GM21390 (cell line): Measurements from ENCODE around the gene DLGAP1.

Source experiments
- ATAC-seq: cut with Tn5 transposase; IDR thresholded peaks from one replicate; pipeline ENCODE4 v1.9.1; 2021; ENCODE audit not compliant: unreplicated experiment

The DLGAP1 gene

DNA sequence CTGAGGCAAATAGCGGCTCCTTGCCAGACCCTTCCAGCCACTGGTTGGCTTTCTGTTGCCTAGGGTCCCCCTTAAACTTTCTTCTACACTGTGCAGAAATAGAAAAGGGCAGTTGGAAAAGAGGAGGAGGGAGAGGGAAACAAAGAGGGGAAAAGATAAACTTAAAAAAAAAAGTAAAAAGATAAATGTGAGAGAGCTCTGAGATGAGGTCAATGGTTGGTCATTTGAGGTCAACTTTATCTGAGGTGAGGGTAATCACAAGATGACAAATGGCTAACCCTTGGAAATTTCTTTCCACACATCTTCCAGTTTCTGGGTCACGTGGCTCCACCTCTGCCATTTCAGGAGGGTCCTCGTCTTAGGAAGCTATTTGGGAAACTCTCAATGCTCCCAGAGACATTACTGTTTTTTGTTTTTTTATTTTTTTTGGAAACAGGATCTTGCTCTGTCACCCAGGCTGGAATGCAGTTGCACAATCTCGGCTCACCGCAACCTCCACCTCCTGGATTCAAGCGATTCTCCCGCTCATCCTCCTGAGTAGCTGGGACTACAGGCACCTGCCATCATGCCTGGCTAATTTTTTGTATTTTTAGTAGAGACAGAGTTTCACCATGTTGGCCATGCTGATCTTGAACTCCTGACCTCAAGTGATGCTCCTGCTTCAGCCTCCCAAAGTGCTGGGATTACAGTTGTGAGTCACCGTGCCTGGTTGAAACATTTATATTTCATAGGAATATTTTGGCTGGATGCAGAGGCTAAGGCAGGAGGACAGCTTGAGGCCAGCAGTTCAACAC, 805.3 kb downstream of the DLGAP1 start:
- ATAC-seq: no peak

DNA sequence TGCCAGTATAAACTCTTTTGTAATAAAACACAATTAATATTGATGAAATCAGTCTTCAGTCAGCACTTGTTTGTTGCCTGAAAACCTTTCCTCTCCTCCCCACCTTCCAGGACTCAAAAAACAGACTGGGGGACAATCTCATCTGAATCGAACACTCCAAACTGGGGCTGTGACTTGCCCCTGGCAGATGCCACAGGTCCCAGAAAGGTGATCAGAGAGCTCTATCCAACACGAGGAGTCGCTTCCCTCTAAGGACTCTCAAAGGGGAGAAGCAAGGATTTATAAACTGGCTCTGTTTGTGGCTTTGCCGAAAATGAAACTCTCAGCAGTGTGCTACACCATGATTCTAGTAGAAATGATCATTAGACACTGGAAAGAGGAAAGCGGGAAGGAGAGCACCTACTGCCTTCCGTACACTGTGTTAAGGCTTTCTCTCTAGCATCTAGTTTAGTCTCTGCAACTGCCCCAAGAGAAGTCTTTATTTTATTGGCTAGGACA, 805.9 kb downstream of the DLGAP1 start:
- no peak for ATAC-seq

DNA sequence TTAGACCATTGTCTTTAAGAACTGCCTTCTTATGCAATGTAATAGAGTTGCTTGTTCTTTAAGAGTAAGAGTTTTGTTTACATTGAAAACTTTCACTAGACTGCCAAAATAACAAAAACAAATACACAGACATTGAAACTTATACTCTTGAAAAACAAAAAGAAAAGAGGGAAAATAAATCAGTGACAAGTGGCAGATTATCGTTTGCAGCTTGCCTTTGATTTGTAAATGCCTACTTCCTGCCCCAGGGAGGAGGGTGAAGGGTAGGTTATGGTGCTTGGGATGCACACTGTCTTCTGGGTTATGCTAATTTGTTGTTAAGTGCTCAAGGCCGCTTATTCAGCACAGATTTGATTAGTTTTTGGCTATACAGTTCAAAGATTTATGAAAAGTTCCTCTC, 806.5 kb downstream of the DLGAP1 start:
- ATAC-seq: no peak

DNA sequence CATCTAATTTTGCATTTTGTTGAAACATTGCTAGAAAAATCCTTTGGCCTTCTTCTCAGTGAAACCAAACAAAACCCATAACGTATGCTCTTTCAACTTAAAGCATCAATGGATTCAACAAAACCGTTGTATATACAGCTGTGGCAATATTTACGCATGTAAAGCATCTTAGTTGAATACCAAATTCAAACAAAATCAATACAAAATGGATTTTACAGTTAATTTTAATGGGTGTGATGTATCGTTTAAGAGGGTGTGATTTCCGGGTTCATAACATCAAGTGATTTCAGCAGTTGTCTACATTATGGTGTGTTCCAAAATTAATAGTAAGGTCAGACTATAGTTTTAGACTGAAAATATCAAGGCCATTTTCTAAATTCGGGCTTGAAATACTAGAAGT, 806.9 kb downstream of the DLGAP1 start:
- ATAC-seq: no peak

DNA sequence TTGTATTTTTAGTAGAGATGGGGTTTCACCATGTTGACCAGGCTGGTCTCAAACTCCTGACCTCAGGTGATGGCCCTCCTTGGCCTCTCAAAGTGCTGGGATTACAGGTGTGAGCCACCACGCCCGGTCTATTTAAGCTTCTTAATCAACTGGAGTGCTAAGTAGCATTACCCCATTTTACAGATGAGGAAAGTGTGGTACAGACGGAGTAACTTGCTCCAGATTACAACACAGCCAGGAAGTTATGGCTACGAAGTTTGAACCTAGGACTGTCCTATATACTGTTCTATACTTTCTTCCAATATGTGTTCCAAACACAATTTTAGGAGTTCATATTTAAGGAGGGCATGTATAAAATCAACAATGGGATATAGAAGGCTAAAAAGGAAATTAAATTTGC, 807.5 kb downstream of the DLGAP1 start:
- ATAC-seq: no peak

DNA sequence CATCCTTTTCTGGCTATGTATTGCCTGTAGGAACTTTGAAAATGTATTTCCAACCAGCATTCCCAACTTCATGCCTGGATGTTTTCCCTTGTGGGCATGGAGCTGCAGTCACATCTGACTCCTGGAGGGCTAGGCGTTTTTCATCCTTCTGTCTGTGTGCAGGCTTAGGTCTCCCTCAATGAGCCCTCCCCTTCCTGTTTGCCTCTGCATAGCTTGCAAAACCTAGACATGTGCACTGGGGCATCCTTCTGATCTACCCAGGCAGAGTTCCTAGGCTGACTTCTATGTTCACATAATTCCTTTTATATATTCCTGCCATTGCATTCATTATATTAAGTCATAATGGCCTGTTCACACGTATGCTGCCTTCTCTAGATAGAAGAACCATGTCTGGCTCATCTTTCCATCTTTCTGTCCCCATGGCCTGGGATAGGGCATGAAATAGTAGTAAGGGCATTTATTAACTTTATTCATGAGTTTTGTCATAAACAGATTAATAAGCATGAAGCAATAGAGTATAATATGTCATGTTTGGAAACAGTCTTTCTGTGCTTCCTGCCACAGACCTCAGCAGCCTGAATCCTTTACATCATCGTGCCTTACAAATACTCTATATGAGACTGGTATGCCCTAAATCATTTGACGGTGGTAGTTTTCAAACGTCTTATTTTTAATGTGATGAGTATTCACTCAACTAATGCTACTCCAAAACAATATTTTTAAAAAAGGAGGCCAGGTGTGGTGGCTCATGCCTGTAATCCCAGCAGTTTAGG, 809.5 kb downstream of the DLGAP1 start:
- ATAC-seq: no peak

DNA sequence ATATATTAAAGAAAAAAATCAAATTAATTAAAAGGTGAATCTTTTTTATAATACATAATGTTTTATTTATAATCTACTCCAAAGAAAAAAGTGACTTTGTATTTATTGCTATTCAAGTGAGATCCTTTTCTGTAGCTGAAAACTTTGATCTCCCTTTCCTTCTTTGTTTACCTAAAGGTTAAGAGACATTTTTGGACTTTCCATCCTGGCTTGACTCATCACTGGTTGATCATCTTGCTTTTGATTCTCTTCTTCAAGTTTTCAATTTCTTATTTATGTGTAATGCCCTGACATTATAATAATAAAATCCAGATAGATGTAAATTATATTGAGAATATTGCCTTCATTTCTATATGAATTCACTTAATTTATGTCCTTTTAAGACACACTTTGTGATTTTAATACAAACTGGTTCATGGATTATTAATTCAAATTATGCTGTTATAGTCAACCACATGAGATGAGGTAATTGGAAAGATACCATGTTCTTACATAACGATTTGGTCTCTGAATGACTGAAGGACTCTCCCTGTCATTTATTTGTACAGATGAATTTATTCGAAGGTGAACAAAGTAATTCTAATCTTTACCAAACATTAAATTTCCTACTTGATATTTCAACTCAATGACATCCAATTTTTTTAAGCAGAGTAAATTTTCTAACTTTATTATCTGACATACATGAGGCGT, 820.7 kb downstream of the DLGAP1 start:
- ATAC-seq: no peak

DNA sequence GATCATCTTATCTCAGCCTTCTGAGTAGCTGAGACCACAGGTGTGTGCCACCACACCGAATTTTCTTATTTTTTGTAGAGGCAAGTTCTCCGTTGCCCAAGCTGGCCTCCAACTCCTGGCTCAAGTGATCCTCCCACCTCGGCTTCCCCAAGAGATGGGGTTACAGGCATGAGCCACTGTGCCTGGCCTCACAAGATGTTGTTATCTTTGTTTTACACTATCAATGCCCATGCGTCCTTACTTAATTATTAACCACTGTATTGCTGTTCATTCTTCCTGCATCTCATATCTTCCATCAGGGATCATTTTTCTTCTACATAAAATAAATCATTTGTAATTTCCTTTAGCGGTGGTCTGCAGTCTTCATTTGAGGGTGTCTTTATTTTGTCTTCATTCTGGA, 823.2 kb downstream of the DLGAP1 start:
- no peak for ATAC-seq

DNA sequence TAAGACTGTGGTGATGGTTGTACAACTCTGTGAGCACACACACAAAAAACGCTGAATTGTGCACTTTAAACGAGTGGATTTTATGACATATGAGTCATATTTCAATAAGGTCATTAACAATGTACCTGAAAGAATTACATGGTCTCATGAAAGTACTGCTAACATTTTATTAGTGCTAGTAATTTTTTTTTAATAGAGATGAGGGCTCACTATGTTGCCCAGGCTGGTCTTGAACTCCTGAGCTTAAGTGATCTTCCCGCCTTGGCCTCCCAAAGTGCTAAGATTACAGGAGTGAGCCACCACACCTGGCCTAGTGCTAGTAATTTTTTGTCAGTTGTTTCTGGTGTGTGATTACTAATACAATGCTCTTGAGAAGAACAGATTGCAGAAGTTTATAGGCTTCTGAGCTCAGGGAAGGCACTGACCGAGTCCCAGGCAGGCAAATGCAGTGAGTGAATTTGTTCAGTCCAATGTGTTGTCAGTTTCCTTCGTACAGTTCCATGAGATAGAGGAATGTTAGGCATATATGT, 828.1 kb downstream of the DLGAP1 start:
- ATAC-seq: no peak

DNA sequence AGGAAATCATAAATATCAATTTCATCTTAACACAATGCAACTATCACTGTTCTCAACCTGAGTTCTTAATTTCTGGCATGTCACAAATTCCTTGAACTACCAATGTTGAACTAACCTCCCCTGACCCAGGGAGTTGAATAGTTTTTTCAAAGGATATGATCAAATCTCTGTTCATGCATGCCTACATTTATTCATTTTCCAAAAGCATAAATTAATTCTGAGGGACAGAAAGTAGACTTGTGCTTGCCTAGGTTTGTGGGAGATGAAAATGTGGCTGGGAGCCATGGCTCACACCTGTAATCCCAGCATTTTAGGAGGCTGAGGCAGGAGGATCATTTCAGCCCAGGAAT, 829.4 kb downstream of the DLGAP1 start:
- ATAC-seq: no peak

DNA sequence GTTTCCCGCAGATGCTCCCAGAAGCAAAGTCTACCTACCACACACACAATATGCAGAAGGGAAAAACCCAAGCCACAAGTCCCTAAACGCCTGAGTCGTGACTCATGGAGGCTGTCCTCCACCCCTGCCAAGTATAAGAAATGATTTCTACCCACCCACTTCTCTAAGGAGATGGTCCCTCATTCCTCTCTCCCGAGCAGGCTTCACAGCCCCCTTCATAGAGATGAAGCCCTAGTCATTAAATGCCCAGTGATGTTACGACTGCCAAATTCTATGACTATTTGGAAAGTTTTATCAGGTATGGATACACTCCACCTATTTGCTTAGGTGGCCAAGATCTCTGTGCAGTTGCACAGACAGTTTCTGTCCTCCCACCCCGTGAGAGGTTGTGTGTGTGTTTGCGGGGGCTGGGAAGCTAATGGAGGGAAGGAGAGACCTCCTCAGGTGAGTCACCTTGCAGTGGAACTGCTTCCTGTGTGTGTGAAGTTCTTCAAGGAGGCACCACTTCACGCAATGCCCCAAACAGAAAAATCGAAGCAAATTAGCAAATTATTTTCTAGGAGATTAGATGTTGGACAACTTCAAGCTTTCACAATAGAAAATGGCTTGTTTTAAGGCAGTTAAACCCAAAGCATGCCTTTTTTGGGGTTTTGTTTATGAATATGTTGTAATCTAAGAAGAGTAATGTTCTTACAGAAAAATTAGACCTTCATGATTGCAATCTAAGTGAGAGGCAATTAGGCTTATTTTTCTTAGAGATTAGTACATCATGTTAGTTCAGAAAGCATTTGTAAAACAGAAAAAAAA, 830.0 kb downstream of the DLGAP1 start:
- ATAC-seq: no peak

DNA sequence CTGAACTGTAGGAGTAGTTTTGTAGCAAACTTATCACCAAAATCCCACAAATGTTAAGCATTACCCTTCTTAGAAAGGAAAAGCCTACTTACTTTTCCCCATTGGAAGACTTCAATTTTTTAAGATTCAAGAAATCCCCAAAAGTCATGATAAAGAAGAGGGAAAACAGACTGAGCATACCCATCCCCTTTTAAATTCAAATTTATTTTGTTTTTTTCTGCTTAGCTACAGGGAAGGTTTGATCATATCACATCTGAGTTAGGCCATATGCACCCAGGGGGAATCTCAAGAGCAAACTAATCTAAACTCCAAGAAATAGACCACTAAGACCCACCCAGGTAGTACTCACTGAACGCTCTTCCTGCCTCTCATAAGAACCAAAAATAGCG, 830.6 kb downstream of the DLGAP1 start:
- ATAC-seq: no peak

DNA sequence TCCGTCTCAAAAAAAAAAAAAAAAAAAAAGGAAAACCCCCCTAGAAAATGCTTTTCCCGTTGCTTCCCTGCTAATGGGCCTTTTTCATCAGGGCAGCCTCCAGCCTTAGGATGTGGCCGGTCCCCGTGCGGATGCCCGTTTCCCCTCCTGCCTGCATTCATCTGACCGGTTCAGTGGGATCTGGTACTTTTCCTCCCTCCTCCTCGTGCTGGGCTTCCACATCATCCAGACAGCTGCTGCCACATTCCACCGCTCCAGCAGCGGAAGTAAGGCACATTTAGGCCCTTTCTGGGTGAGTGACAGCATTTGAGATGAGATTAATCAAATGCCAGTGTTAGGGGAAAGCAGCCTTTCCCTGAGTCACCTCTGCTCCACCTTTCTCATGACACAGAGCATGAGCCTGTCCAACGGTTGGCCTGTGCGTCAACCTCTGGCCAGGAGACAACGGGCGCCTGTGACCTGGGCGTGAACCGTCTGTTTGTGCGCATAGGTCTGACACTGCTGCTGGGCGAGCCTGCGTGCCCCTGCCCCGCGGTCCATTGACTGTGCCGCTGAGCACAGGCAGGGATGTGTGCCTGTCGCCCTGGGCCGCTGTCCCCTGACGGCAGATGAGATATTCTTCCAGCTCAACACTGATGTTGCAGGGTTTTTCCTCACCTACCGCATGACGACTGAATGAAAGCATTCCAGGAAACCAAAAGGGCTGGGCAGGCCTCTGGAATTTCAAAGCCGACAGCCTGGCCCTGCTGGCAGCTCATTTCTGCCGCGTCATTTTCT, 831.1 kb downstream of the DLGAP1 start:
- ATAC-seq: no peak

DNA sequence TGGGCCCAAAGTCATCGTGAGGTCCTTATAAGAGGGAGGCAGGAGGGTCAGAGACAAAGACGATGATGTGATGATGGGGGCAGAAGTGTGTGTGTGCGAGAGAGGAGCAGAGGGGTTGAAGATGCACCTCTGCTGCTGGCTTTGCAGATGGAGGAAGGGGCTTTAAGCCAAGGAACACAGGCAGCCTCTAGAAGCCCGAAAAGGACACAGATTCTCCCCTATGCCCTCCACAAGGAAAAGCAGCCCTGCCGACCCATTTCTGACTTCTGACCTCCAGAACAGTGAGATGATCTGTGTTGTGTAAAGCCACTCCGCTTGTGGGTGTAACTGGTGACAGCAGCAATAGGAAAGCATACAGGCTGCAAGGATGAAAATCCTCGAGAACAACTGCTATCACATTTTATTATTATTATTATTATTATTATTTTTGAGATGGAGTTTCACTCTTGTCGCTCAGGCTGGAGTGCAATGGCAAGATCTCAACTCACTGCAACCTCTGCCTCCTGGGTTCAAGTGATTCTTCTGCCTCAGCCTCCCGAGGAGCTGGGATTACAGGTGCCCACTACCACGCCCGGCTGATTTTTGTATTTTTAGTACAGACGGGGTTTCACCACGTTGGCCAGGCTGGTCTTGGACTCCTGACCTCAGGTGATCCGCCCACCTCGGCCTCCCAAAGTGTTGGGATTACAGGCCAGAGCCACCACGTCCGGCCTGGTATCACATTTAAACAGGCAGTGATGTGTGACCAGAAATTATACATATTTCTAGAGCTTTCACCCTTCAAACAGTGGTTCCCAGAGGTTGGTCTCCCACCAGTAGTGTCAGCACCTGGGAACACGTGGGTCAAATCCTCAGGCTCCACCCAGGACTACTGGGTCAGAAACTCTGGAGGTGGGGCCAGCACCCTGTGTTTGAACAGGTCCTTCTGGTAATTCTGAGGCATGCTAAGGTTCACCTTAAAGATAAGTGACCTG, 834.7 kb downstream of the DLGAP1 start:
- no peak for ATAC-seq

DNA sequence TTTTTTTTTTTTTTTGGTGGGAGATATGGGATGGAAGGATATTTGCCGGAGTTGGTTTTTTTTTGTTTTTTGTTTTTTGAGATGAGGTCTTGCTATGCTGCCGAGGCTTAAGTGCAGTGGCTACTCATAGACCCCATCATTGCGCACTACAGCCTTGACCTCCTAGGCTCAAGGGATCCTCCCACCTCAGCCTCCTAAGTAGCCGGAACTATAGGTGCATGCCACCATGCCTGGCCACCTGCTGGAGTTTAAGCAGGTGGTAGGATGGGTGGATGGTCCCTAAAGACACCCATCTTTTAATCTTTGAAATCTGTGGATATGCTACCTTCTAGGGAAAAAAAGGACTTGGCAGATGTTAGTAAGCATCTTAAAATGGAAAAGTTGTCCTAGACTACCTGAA, 835.4 kb downstream of the DLGAP1 start:
- ATAC-seq: no peak

DNA sequence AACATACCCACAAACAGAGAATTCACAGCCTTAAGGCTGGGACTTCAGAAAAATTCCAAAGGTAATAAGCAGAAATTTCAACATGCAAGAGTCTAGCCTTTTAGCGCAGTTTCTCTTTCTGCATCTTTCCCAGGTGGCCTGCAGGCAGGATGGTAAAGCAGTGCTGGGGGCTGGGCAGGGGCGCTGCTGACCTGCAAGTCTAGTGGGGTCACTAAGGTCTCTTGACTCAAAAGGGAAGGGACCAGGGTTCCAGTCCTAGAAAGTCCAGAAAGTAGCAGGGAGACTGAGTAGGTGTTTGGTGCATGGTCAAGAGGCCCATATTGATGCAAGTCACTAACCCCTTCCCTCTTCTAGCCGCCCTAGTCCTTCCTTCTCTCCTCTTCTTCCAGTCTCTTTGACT, 835.9 kb downstream of the DLGAP1 start:
- ATAC-seq: no peak

DNA sequence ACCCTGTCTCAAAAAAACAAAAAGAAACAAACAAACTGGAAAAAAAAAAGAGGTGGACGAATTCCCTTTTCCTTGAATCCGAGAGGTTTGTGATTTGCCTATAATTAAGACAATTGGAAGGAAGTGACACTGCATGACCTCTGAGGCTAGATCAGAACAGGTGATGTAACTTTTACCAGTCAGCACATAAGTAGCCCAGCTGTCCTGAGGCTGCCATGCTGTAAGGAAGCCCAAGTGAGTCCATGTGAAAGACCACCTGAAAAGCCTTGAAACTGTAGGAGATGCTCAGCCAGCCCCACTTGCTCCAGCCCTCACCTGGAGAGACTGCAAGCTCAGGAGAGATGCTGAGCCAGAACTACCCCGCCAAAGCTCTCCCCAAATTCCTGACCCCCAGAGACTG, 838.4 kb downstream of the DLGAP1 start:
- ATAC-seq: no peak

DNA sequence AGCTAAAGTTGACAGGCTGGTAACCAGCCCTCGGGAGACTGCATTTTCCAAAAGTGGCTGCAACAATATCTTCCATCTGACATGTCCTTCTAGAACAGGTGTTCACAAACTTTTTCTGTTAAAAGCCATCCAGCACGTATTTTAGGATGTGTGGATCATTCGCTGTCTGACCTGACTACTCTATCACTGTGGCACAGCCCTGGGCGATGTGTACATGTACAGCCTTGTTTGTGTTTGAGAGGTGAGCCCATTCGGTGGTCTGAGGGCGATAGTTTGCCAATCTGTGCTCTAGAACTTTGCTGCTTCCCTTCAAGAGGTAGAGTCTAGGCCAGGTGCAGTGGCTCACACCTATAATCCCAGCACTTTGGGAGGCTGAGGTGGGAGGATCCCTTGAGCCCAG, 839.0 kb downstream of the DLGAP1 start:
- no peak for ATAC-seq
